Immature natural killer cell (primary cell): ENCODE results near the gene UCK2. TPM values are rescaled to one million over a fixed set of nuclear protein-coding genes. Genes with fewer than 3 reads are reported as not detected.

Experiments used
- DNase-seq, 3 donors: peaks; one replicate each; pipeline ENCODE4 v3.0.0; 2022; ENCODE audit warnings: mixed read lengths in 1 of 3
- H3K27ac Mint-ChIP-seq, 6 donors: one replicate each; pipeline ENCODE4 v1.8.0; 2020; ENCODE audit warnings: mixed read lengths in 6 of 6, mild to moderate bottlenecking in 5 of 6, inconsistent platforms in 4 of 6, moderate library complexity in 3 of 6
- H3K27me3 Mint-ChIP-seq, 3 donors: one replicate each; pipeline ENCODE4 v1.8.0; 2020 to 2021; ENCODE audit warnings: low read depth in 3 of 3, mild to moderate bottlenecking in 3 of 3, mixed read lengths in 3 of 3, moderate library complexity in 3 of 3, inconsistent platforms in 1 of 3
- H3K36me3 Mint-ChIP-seq, 3 donors: one replicate each; pipeline ENCODE4 v1.8.0; 2020; ENCODE audit warnings: mixed read lengths in 3 of 3, inconsistent platforms in 2 of 3, mild to moderate bottlenecking in 2 of 3
- H3K4me1 Mint-ChIP-seq, 2 donors: one replicate each; pipeline ENCODE4 v1.8.0; 2020; ENCODE audit warnings: inconsistent platforms in 2 of 2, mild to moderate bottlenecking in 2 of 2, mixed read lengths in 2 of 2, moderate library complexity in 1 of 2
- H3K4me3 Mint-ChIP-seq, 5 donors: one replicate each; pipeline ENCODE4 v1.8.0; 2020; ENCODE audit warnings: mild to moderate bottlenecking in 5 of 5, mixed read lengths in 5 of 5, inconsistent platforms in 3 of 5, moderate library complexity in 3 of 5
- H3K9me3 Mint-ChIP-seq, 6 donors: one replicate each; pipeline ENCODE4 v1.8.0; 2020; ENCODE audit warnings: mild to moderate bottlenecking in 6 of 6, mixed read lengths in 6 of 6, inconsistent platforms in 4 of 6, moderate library complexity in 3 of 6
- polyA plus RNA-seq, 3 donors: library from polyadenylated mRNA; unstranded; fragments of 300-500 nt; fragmentation: Illumina TruSeq; gene quantifications; one replicate each; pipeline ENCODE4 v1.2.3, GENCODE V29; 2021

Gene UCK2
- polyA plus RNA-seq, 3 donors from 2014 or later, result 18.4 to 28.7 (median 24.8) TPM

DNA sequence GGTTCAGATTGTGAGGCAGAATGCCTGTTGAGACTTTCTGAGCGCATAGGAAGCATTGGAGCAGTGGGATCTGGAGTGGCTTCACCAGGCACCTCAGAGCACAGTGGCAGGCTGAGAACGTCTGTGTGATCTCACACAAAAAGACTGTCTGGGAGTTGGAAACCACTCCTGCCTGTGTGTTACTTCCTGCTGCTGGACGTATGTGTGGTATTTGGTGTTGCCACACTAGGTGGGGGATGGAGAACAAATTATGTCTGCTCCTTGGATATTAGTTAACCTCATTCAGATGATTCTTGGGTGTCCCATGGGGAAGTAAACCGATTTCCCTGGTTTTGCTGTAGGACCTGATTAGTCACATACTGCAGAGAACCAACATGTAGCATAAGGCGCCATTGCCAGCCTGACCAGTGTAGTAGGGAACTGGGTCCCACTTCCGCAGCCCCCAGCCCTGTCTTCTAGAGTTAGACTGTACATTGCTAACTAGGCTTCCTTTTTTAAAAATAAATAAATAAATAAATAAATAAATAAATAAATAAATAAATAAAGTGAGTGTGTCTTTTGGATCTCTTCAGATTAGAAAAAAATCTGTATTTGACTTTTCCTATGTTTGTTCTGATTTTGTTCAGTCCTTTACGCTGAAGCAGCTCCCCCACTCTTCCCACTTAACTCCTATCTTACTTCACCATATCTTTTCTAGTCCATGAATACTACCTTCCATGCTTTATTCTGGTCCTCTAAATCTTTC is 26.9 kb downstream of the UCK2 start:
- Mint-ChIP-seq H3K36me3 (no peaks in the 10 kb centered on the region), H3K9me3 (no peaks in the 10 kb centered on the region), H3K4me3 (peak overlapping the region; percentile 41 to 68 (median 67)), H3K27me3 (peaks cover 0 to 1% (median 0%) of the 10 kb centered on the region in 3 donors), H3K4me1 (peaks cover 71 to 87% of the 10 kb centered on the region in 2 donors), H3K27ac (peak overlapping the region; percentile 83 to 91 (median 86))
- DNase-seq, result peak; percentile 48 to 59 (median 59)

DNA sequence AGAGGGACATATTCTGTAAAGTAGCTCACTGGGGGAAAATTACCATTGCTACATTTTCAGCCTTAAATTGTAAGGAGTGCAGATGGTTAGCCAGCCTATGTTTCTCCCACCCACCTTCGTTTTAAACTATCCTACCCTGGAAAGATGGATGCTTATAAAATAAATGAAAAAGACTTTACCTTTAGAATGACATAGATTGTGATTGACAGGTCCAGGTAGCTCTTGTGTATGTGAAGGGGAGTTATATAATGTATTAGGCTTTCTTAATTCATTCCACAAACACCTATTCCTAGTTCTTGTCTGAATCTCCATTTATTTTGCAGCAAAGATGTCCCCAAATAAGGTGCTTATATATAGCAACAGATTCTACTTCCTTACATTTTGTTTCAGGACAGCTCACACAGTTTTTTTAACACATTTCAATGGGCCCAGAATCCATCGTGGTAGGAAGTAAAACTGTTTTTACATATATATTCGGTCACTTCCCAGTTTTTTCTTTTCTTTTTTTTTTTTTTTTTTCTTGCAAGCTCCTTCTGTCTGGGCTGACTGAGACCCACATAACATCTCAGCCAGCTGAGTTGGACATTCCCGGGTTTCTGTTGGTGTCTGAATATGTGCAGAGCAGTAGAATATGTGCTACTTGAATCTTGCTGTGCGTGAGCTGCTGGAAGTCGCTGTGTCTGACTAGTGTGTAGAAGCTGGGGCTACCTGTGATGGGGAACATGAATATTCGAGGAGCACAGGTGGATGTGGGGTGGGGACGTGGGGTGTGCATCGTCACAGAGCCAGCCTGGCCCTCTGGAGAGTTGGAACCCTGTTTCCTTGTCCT is 27.8 kb downstream of the UCK2 start:
- Mint-ChIP-seq H3K4me1 (peaks cover 78 to 90% of the 10 kb centered on the region in 2 donors), H3K27ac (peak overlapping the region in 4 of 6 donors; percentile 1 to 86 (median 20))

DNA sequence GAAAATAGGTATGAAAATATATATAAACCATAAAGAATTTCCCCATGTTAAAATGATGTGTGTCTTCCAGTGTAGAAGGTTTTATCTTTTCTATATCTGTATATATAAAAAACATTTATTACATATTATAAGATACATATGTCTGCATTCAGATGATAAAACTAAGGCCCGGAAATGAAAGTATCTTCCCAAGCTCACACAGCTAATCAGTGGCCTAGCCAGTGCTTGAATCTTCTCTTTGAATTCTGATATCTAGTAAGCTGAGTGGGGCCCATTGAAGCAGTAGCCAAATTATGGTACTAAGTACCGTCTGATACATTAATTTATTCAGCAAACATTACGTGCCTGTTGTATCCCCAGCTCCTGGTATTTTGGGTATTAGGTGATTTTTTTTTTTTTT is 28.6 kb downstream of the UCK2 start:
- Mint-ChIP-seq H3K27ac (peak overlapping the region in 2 of 6 donors; percentile 13 to 86), H3K4me1 (peaks cover 77 to 88% of the 10 kb centered on the region in 2 donors), H3K9me3 (no peaks in the 10 kb centered on the region)

More for the DNA sequence above, 27.8 kb downstream of the UCK2 start:
- Mint-ChIP-seq H3K36me3 (no peaks in the 10 kb centered on the region), H3K9me3 (no peaks in the 10 kb centered on the region), H3K4me3 (peak overlapping the region in 1 of 5 donors; percentile 36), H3K27me3 (peaks cover 0 to 1% (median 0%) of the 10 kb centered on the region in 3 donors)
- DNase-seq, result no peak

DNA sequence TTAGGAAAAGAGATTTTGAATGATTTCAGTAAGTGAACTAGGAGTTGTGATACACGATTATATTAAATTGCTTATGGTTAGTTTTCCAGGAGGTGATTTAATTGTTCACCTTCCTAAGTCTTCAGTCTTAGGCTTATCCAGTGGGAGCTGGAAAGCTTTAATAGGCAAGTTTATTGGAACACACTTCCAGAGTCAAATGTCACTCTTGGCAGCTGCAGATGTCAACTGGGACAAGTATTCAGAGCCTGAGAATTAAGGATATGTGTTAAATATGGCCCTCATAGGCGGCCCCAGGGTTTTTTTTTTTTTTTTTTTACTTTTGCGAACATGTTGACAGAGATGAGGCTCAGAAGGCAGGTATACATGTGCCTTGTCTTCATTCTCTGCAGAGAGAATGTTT is 29.2 kb downstream of the UCK2 start:
- no peak for DNase-seq
- Mint-ChIP-seq H3K9me3 (no peaks in the 10 kb centered on the region), H3K27ac (peak overlapping the region in 3 of 6 donors; percentile 17 to 79 (median 67)), H3K27me3 (peaks cover 0 to 1% (median 0%) of the 10 kb centered on the region in 3 donors), H3K4me3 (peak overlapping the region in 1 of 5 donors; percentile 6), H3K36me3 (no peaks in the 10 kb centered on the region), H3K4me1 (peaks cover 71 to 83% of the 10 kb centered on the region in 2 donors)

More for the DNA sequence above, 28.6 kb downstream of the UCK2 start:
- DNase-seq, result no peak
- Mint-ChIP-seq H3K4me3 (no peak overlapping the region), H3K27me3 (peaks cover 0 to 1% (median 0%) of the 10 kb centered on the region in 3 donors), H3K36me3 (no peaks in the 10 kb centered on the region)

DNA sequence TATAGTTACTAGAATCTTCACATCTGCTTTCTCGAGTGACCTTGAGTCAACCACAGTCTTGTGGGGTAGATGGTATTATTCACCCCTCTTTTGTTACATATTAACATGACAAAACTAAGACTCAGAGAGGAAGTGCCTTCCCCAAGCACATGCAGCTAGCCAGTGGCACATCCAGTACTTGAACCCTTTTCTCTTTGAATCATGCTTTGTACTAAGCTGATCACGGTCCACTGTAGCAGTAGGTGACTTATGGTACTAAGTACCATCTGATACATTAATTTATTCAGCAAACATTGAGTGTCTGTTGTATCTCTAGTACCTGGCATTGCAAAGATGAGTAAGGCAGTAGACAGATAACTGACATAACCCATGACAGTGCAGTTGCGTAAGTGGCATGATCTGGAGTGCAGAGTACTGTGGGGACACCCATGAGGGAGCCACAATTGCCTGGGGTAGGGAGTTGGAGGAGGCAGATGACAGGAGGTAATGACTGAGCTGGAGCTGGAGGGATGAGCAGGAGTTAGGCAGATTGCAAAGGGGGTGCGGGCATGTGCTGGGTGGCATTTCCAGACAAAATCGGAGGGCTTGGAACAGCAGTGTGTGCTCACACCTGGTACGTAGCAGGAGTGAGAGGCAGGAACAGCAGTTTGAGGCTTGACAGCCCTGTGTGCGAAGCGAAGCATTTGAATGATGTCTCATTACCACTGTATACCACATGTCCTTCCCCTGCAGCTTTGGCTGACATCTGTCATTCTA is 29.8 kb downstream of the UCK2 start:
- peak overlapping the region in 5 of 6 donors; percentile 13 to 85 (median 79) for H3K27ac Mint-ChIP-seq

DNA sequence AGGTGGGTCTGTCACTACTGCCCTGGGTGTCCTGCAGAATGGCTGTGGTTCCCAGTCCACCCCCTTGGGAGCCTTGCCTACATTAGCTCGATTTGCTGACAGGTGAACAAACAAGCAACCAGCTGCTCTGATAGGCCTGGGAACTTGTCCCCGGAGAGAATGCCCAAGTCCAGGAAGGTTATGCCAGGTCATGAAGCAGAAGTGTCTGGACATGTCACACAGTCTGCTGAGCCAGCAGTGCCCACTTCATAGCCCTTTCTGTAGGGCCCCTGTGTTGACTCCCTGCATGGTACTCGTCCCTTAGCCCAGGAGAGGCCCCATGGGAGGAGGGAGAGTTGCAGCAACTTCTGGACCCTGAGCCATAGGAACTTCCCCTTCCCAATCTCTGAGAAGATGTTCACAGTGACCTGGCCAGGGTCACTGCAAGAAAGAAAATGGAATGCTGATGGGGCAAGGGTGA is 31.0 kb downstream of the UCK2 start:
- no peaks in the 10 kb centered on the region for H3K9me3 Mint-ChIP-seq
- H3K4me1 Mint-ChIP-seq, result peaks cover 55 to 78% of the 10 kb centered on the region in 2 donors
- peak overlapping the region in 1 of 6 donors; percentile 3 for H3K27ac Mint-ChIP-seq
- H3K36me3 Mint-ChIP-seq, result peaks cover 0 to 3% (median 3%) of the 10 kb centered on the region in 3 donors
- peaks cover 0 to 1% (median 0%) of the 10 kb centered on the region in 3 donors for H3K27me3 Mint-ChIP-seq
- no peak overlapping the region for H3K4me3 Mint-ChIP-seq
- DNase-seq, result no peak

More for the DNA sequence above, 29.8 kb downstream of the UCK2 start:
- peaks cover 0 to 1% (median 0%) of the 10 kb centered on the region in 3 donors for H3K27me3 Mint-ChIP-seq
- H3K4me1 Mint-ChIP-seq, result peaks cover 65 to 80% of the 10 kb centered on the region in 2 donors
- no peaks in the 10 kb centered on the region for H3K9me3 Mint-ChIP-seq
- peaks cover 0 to 3% (median 3%) of the 10 kb centered on the region in 3 donors for H3K36me3 Mint-ChIP-seq
- no peak for DNase-seq
- H3K4me3 Mint-ChIP-seq, result peak overlapping the region in 2 of 5 donors; percentile 6 to 34

DNA sequence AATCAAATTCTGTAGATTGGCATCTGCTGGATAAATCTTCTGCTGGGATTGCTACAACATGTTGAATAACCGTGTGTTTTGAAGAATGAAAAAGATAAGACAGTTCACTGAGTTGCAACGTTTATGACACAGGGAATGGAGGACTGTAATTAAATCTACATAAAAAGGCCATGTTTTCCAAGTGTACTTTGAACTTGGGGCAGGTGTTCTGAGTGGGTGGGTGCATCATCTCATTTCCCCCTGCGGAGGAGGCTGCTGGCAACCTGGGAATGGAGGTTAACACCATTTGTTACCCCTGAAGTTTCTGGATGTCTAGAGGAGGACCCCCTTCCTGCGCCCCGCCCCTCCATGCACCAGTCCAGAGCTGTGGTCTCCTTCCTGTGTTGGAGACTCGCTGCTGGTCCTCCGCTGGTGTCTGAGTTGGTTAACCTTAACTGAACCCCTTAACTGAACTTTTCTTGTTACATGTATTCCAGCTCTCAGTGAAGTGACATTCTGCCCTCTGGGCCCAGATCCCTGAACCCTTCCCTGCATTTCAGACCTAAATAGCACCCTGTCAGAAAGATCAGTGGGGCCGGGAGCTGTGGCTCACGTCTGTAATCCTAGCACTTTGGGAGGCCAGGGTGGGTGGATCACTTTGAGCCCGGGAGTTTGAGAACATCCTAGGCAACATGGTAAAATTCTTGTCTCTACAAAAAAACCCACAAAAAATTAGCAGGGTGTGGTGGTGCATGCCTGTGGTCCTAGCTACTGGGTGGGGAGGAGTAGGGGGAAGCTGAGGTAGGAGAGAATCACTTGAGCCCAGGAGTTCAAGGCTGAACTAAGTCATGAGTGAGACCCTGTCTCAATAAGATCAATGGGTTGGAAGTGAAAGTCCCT is 31.8 kb downstream of the UCK2 start:
- Mint-ChIP-seq H3K27me3 (peaks cover 0 to 1% (median 0%) of the 10 kb centered on the region in 3 donors), H3K4me1 (peaks cover 47 to 70% of the 10 kb centered on the region in 2 donors), H3K27ac (peak overlapping the region in 2 of 6 donors; percentile 19 to 24), H3K36me3 (peaks cover 0 to 3% (median 3%) of the 10 kb centered on the region in 3 donors), H3K9me3 (no peaks in the 10 kb centered on the region), H3K4me3 (no peak overlapping the region)
- DNase-seq, result no peak

DNA sequence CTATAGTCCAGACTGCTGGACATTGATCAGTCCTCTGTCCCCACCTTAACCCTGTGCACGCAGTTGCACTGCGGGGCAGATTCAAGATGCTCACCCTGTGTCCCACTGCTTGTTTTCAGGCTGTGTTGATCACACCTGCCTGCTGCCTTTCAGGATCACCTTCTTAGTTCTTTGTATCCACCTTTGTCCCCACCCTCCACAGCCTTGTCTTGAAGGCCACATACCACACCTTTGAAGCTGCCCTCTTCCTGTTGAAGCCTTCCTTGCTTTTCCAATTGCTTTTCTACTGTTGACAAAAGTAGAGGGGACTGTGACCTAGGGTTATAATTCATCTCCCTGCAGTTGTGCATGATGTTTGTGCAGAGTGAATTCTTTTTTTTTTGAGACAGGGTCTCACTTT is 32.7 kb downstream of the UCK2 start:
- no peaks in the 10 kb centered on the region for H3K9me3 Mint-ChIP-seq
- no peaks in the 10 kb centered on the region for H3K27me3 Mint-ChIP-seq
- peak overlapping the region in 1 of 6 donors; percentile 50 for H3K27ac Mint-ChIP-seq

DNA sequence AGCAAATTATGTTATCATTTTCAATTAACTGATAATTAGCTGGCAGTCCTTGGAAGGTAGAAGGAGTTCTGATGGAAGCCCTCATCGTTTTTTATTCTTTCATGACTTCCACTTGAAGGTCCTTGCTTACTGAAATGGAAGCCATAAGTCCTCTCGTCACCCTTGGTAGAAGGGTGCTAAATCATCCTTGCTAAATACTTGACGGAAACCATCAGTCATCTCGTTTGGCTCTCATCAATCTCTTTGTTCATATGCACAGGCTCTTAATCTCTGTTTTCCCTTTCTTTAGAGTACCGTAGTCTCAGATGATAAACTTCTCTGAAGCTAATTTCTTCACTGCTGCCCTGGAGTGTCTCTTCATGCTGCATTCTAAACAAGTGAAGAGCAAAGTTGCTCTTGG is 34.5 kb downstream of the UCK2 start:
- Mint-ChIP-seq H3K36me3 (peaks cover 0 to 8% (median 3%) of the 10 kb centered on the region in 3 donors), H3K4me3 (no peak overlapping the region), H3K4me1 (peaks cover 34 to 59% of the 10 kb centered on the region in 2 donors), H3K27ac (no peak overlapping the region), H3K27me3 (no peaks in the 10 kb centered on the region), H3K9me3 (no peaks in the 10 kb centered on the region)
- no peak for DNase-seq

More for the DNA sequence above, 32.7 kb downstream of the UCK2 start:
- Mint-ChIP-seq H3K4me3 (no peak overlapping the region), H3K36me3 (peaks cover 0 to 3% (median 3%) of the 10 kb centered on the region in 3 donors), H3K4me1 (peaks cover 40 to 62% of the 10 kb centered on the region in 2 donors)
- no peak for DNase-seq

DNA sequence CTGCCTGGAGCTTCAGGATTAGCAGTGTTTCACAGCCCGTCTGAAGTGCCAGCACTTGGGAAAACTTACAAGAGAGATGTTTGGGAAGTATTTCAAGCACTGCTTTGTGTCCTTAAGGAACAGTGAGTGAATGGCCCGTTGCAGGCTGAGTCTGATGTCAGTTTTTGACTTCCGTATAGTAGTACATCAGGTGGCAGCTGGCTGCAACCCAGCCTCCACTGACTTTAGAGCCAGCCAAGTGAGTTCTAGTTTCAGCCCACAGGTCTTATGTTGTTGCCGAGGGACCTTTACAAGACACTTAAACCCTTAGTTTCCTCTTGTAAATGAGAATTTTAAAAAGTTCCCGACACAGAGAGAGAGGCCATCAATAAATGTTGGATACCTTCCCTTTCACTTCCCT is 35.0 kb downstream of the UCK2 start:
- Mint-ChIP-seq H3K4me3 (no peak overlapping the region), H3K36me3 (peaks cover 0 to 8% (median 3%) of the 10 kb centered on the region in 3 donors), H3K27ac (no peak overlapping the region), H3K4me1 (peaks cover 28 to 59% of the 10 kb centered on the region in 2 donors), H3K27me3 (no peaks in the 10 kb centered on the region), H3K9me3 (no peaks in the 10 kb centered on the region)
- DNase-seq, result no peak

DNA sequence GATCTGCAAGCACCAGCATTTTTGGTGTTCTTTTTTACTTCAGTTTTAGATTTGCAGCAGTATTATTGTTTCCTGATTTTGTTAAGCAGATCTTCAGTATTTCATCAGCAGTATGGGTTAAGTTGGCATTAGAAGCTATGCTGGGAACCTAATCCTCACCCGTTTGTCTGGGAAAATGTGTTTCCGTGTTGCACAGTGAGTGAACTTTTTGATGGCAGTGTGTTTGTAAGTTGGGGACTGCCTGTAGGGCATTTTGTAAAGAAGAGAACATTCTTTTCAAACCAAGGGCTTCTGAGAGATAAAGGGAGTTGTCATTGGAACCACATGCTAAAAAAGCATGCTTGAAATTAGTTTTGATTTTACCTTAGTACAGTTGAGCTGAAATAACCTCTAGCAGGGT is 35.9 kb downstream of the UCK2 start:
- H3K36me3 Mint-ChIP-seq, result peaks cover 0 to 8% (median 3%) of the 10 kb centered on the region in 3 donors
- H3K27me3 Mint-ChIP-seq, result no peaks in the 10 kb centered on the region
- peak overlapping the region in 2 of 6 donors; percentile 9 to 36 for H3K27ac Mint-ChIP-seq
- no peak overlapping the region for H3K4me3 Mint-ChIP-seq
- H3K9me3 Mint-ChIP-seq, result no peaks in the 10 kb centered on the region
- DNase-seq, result no peak
- peaks cover 21 to 55% of the 10 kb centered on the region in 2 donors for H3K4me1 Mint-ChIP-seq

DNA sequence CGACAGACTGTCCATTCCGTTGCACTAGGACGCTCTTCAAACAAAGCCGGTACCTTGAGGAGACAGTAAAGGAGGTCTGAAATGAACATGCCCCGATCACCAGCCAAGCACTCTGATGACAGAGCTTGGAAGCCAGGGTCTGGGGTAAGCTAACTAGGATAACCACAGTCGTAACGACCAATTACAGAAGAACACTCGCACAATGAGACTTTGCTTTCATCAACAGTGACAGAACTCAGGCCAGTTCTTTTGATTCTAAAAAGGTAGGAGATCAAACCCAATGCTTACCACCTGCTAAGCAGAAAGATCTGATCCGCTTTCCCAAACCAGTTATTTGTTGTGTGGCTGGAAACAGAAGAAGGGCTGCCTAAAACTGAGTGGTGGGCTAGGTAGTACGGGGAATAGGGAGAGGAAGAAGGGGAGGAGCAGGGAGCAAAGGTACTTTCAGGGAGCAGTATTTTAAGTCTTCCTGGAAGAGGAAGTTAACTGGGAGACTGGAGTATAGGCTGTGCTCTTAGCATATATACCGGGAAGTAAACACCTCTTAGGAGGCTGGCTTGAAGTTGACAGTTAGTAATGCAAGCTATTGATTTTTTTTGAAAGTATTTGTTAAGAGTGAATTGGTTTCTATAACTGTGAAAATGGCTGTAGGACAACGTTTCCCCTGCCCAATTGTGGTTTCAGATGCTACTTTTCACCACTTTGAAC is 38.4 kb downstream of the UCK2 start:
- H3K27me3 Mint-ChIP-seq, result no peaks in the 10 kb centered on the region
- H3K4me3 Mint-ChIP-seq, result no peak overlapping the region
- H3K4me1 Mint-ChIP-seq, result peaks cover 16 to 56% of the 10 kb centered on the region in 2 donors
- no peaks in the 10 kb centered on the region for H3K9me3 Mint-ChIP-seq
- peaks cover 0 to 8% (median 3%) of the 10 kb centered on the region in 3 donors for H3K36me3 Mint-ChIP-seq
- DNase-seq, result no peak
- H3K27ac Mint-ChIP-seq, result no peak overlapping the region
